ENCODE data around the gene ZNF20. TPM values are rescaled to one million over a fixed set of nuclear protein-coding genes. Genes with fewer than 3 reads are reported as not detected.
A peak's percentile ranks its signal among the peaks of the same experiment; 100 is the strongest.

Gene ZNF20
- total RNA-seq, result 1 to 10 TPM in 4 of 5 donors, not detected in 1; 2.2 to 8.8 (median 6.0) TPM
- 6.4 TPM for total RNA-seq (2013)
- total RNA-seq, result 0.04 to 1.7 (median 0.57) reads per million in 29 experiments

- peak within 1 kb of the TSS; percentile 70 to 95 for H3K4me3 ChIP-seq (ENCODE audit: control insufficient read depth in 1 of 2, extremely low read depth in 1 of 2, low read length in 1 of 2)
- H3K27ac ChIP-seq (ENCODE audit: low read length), result peak within 1 kb of the TSS; percentile 54
- DNase-seq (peak; percentile 62 to 89 (median 79)), ATAC-seq (replicated peaks in 1 of 4) (peak; percentile 90 to 96 (median 94))
- Mint-ChIP-seq H3K9me3 (no peaks in the 10 kb centered on the region), H3K27ac (peak within 1 kb of the TSS; percentile 41 to 63), H3K4me3 (peak within 1 kb of the TSS; percentile 91 to 93 (median 91)), H3K4me1 (peaks cover 36 to 37% (median 36%) of the 10 kb centered on the region in 3 donors), H3K36me3 (peaks cover 20% of the 10 kb centered on the region), H3K27me3 (no peaks in the 10 kb centered on the region)
- H3K36me3 ChIP-seq (ENCODE audit: control insufficient read depth in 2 of 2, extremely low read depth in 1 of 2, insufficient read depth in 1 of 2, low read length in 1 of 2), result peaks cover 0 to 13% of the 10 kb centered on the region in 2 donors
- ChIA-PET CTCF (interaction anchor here in 1 of 2 donors (0.6 to 2.2 kb wide), 10 partner anchors 23 to 342 kb away, joined by 3 to 19 read pairs (median 6); partner anchors contain the start of genes ZNF136, ZNF491, ZNF563 and ZNF700), POLR2A (no interaction called here)
- WGBS (ENCODE audit: insufficient coverage), result 0% methylated on average over 47 of the region's 49 CpGs
- H3K9me3 ChIP-seq, result no peaks in the 10 kb centered on the region
- no peaks in the 10 kb centered on the region for H3K27me3 ChIP-seq (replicated peaks in 1 of 2; ENCODE audit: control insufficient read depth in 2 of 2, extremely low read depth in 1 of 2, insufficient read depth in 2 of 2, low read length in 1 of 2)
- H3K4me1 ChIP-seq (ENCODE audit: control insufficient read depth in 1 of 2, extremely low read depth in 1 of 2, insufficient read depth in 2 of 2, low read length in 2 of 2), result peaks cover 10 to 23% of the 10 kb centered on the region in 2 experiments
These were observed at the start of gene ZNF20 for GRCh38 chr19:12139885-12140544. ZNF20 (minus strand) TSS chr19:12140350; CDS start chr19:12140182, 168 bp downstream.

GRCh38 chr19:12187625-12188024, 47.5 kb upstream of the ZNF20 start:
- Histone ChIP-seq H3K9me3 (peaks cover 37% of the 10 kb centered on the region), H3K36me3 (ENCODE audit: control insufficient read depth in 2 of 2, extremely low read depth in 1 of 2, insufficient read depth in 1 of 2, low read length in 1 of 2) (peaks cover 27 to 52% of the 10 kb centered on the region in 2 donors), H3K27me3 (replicated peaks in 1 of 2; ENCODE audit: control insufficient read depth in 2 of 2, extremely low read depth in 1 of 2, insufficient read depth in 2 of 2, low read length in 1 of 2) (no peaks in the 10 kb centered on the region), H3K4me3 (ENCODE audit: control insufficient read depth in 1 of 2, extremely low read depth in 1 of 2, low read length in 1 of 2) (peak overlapping the region in 1 of 2 donors; percentile 23), H3K27ac (ENCODE audit: low read length) (no peak overlapping the region), H3K4me1 (ENCODE audit: control insufficient read depth in 1 of 2, extremely low read depth in 1 of 2, insufficient read depth in 2 of 2, low read length in 2 of 2) (no peaks in the 10 kb centered on the region)
- CTCF ChIA-PET, result no interaction called here
- H3K27ac Mint-ChIP-seq, result no peak overlapping the region
- ATAC-seq (replicated peaks in 1 of 4) (no peak), DNase-seq (no peak)
- POLR2A ChIA-PET, result no interaction called here
- no peaks in the 10 kb centered on the region for H3K27me3 Mint-ChIP-seq
- peak overlapping the region in 1 of 3 donors; percentile 9 for H3K4me3 Mint-ChIP-seq
- no CpG with 5 or more reads among the region's 6 CpGs for WGBS (ENCODE audit: insufficient coverage)
- H3K4me1 Mint-ChIP-seq, result peaks cover 0 to 2% (median 0%) of the 10 kb centered on the region in 3 donors
- peaks cover 8 to 59% (median 54%) of the 10 kb centered on the region in 3 donors for H3K9me3 Mint-ChIP-seq
- H3K36me3 Mint-ChIP-seq, result peaks cover 86% of the 10 kb centered on the region

- H3K36me3 ChIP-seq (ENCODE audit: control insufficient read depth in 2 of 2, extremely low read depth in 1 of 2, insufficient read depth in 1 of 2, low read length in 1 of 2), result peaks cover 0 to 41% of the 10 kb centered on the region in 2 donors
- Mint-ChIP-seq H3K9me3 (peaks cover 8 to 29% (median 18%) of the 10 kb centered on the region in 3 donors), H3K4me1 (peaks cover 25 to 31% (median 28%) of the 10 kb centered on the region in 3 donors), H3K4me3 (no peak overlapping the region), H3K36me3 (peaks cover 78% of the 10 kb centered on the region), H3K27me3 (no peaks in the 10 kb centered on the region), H3K27ac (peak overlapping the region in 1 of 2 donors; percentile 16)
- DNase-seq (no peak), ATAC-seq (replicated peaks in 1 of 4) (no peak)
- H3K4me3 ChIP-seq (ENCODE audit: control insufficient read depth in 1 of 2, extremely low read depth in 1 of 2, low read length in 1 of 2), result no peak overlapping the region
- no peaks in the 10 kb centered on the region for H3K27me3 ChIP-seq (replicated peaks in 1 of 2; ENCODE audit: control insufficient read depth in 2 of 2, extremely low read depth in 1 of 2, insufficient read depth in 2 of 2, low read length in 1 of 2)
- 100% methylated on average over 1 of the region's 3 CpGs for WGBS (ENCODE audit: insufficient coverage)
- no peak overlapping the region for H3K27ac ChIP-seq (ENCODE audit: low read length)
- no peaks in the 10 kb centered on the region for H3K4me1 ChIP-seq (ENCODE audit: control insufficient read depth in 1 of 2, extremely low read depth in 1 of 2, insufficient read depth in 2 of 2, low read length in 2 of 2)
- CTCF ChIA-PET, result no interaction called here
- POLR2A ChIA-PET, result no interaction called here
- peaks cover 8% of the 10 kb centered on the region for H3K9me3 ChIP-seq
These were observed 40.2 kb upstream of the ZNF20 start for GRCh38 chr19:12180377-12180776.

- DNase-seq (no peak), ATAC-seq (replicated peaks in 1 of 4) (no peak)
- no peaks in the 10 kb centered on the region for H3K27me3 ChIP-seq (replicated peaks in 1 of 2; ENCODE audit: control insufficient read depth in 2 of 2, extremely low read depth in 1 of 2, insufficient read depth in 2 of 2, low read length in 1 of 2)
- Mint-ChIP-seq H3K9me3 (no peaks in the 10 kb centered on the region), H3K4me3 (peak overlapping the region in 1 of 3 donors; percentile 15), H3K27me3 (no peaks in the 10 kb centered on the region), H3K4me1 (peaks cover 61 to 66% (median 64%) of the 10 kb centered on the region in 3 donors), H3K27ac (peak overlapping the region; percentile 41 to 46), H3K36me3 (peaks cover 18% of the 10 kb centered on the region)
- H3K9me3 ChIP-seq, result no peaks in the 10 kb centered on the region
- peaks cover 0 to 19% of the 10 kb centered on the region in 2 donors for H3K36me3 ChIP-seq (ENCODE audit: control insufficient read depth in 2 of 2, extremely low read depth in 1 of 2, insufficient read depth in 1 of 2, low read length in 1 of 2)
- ChIA-PET POLR2A (no interaction called here), CTCF (no interaction called here)
- H3K4me1 ChIP-seq (ENCODE audit: control insufficient read depth in 1 of 2, extremely low read depth in 1 of 2, insufficient read depth in 2 of 2, low read length in 2 of 2), result peaks cover 5 to 23% of the 10 kb centered on the region in 2 experiments
- 60% methylated on average over 1 of the region's 1 CpG for WGBS (ENCODE audit: insufficient coverage)
- H3K27ac ChIP-seq (ENCODE audit: low read length), result no peak overlapping the region
- no peak overlapping the region for H3K4me3 ChIP-seq (ENCODE audit: control insufficient read depth in 1 of 2, extremely low read depth in 1 of 2, low read length in 1 of 2)
These were observed 26.5 kb upstream of the ZNF20 start for GRCh38 chr19:12166626-12167025.

GRCh38 chr19:12163826-12164225, 23.7 kb upstream of the ZNF20 start:
- H3K9me3 ChIP-seq, result no peaks in the 10 kb centered on the region
- WGBS (ENCODE audit: insufficient coverage), result 60% methylated on average over 1 of the region's 2 CpGs
- H3K27ac Mint-ChIP-seq, result peak overlapping the region; percentile 90 to 94
- POLR2A ChIA-PET, result no interaction called here
- H3K4me3 ChIP-seq (ENCODE audit: control insufficient read depth in 1 of 2, extremely low read depth in 1 of 2, low read length in 1 of 2), result peak overlapping the region; percentile 83 to 100
- no peaks in the 10 kb centered on the region for H3K27me3 Mint-ChIP-seq
- H3K9me3 Mint-ChIP-seq, result no peaks in the 10 kb centered on the region
- H3K4me1 ChIP-seq (ENCODE audit: control insufficient read depth in 1 of 2, extremely low read depth in 1 of 2, insufficient read depth in 2 of 2, low read length in 2 of 2), result peaks cover 5 to 30% of the 10 kb centered on the region in 2 experiments
- CTCF ChIA-PET, result interaction anchor here in 1 of 2 donors (1.2 kb wide), 2 partner anchors 31 to 240 kb away, joined by 7 to 8 read pairs; no protein-coding TSS in a partner anchor
- no peak for DNase-seq
- peaks cover 0 to 6% of the 10 kb centered on the region in 2 donors for H3K36me3 ChIP-seq (ENCODE audit: control insufficient read depth in 2 of 2, extremely low read depth in 1 of 2, insufficient read depth in 1 of 2, low read length in 1 of 2)
- no peaks in the 10 kb centered on the region for H3K27me3 ChIP-seq (replicated peaks in 1 of 2; ENCODE audit: control insufficient read depth in 2 of 2, extremely low read depth in 1 of 2, insufficient read depth in 2 of 2, low read length in 1 of 2)
- peaks cover 2% of the 10 kb centered on the region for H3K36me3 Mint-ChIP-seq
- peaks cover 50 to 60% (median 54%) of the 10 kb centered on the region in 3 donors for H3K4me1 Mint-ChIP-seq
- ATAC-seq (replicated peaks in 1 of 4), result no peak
- H3K27ac ChIP-seq (ENCODE audit: low read length), result peak overlapping the region; percentile 98
- H3K4me3 Mint-ChIP-seq, result peak overlapping the region; percentile 93 to 97 (median 95)
